AG09319 (cell line): ENCODE results near the gene GTF2IRD1.

ENCODE experiments used
- DNase-seq: peaks from one replicate; pipeline ENCODE4 v3.0.0-alpha.2; 2010; ENCODE audit warnings: low read depth; ENCODE audit errors: extremely low read depth
- TF ChIP-seq, protein P1 (sequence below): IDR thresholded peaks from 2 replicates; pipeline ENCODE4 v1.5.1; 2011; ENCODE audit warnings: low read depth, mild to moderate bottlenecking, inconsistent platforms, low read length, moderate library complexity

The GTF2IRD1 gene

DNA sequence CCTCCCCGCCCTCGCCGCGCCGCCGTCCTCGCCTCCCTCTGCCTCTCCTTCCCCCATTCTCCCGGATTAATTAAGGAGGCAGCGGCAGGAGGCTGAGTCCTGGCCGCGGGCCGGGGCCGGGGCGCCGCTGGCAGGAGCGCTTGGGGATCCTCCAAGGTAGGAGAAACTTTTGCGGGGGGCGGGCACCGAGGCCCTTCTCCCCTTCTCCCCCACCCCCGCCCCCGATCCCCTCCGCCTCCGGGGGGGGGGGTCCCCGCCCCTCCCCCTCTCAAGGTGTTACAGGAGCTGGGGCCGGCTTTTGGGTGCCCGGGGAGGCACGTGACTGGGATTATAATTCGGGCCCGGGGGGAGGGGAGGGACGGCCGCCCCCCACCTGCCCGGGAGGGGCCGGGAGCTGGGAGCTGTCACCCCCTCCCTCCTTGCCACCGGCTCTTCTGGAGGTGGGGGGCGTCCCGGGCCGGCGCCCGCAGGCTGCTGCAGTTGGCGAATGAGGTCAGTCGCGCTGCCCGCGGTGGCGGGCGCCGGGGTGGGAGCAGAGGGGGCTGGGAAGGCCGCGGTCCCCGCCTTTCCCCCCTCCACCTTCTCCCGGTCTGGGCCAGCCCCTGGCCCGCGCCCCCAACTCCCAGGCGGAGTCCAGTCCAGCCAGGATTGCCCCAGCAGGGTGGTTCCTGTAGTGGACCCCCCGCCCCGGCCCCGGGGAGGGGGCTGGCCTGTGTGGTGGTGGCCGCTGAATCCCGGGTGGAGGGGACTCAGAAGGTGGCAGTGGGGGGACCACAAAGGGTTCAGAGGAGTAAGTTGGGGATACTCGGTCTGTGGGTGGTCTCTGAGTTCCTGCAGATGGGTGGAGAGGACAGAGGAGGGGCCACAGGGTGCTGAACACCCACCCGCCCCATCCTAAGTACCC, 567 bp downstream of the GTF2IRD1 start:
- DNase-seq: no peak
- TF ChIP-seq, protein P1, sequence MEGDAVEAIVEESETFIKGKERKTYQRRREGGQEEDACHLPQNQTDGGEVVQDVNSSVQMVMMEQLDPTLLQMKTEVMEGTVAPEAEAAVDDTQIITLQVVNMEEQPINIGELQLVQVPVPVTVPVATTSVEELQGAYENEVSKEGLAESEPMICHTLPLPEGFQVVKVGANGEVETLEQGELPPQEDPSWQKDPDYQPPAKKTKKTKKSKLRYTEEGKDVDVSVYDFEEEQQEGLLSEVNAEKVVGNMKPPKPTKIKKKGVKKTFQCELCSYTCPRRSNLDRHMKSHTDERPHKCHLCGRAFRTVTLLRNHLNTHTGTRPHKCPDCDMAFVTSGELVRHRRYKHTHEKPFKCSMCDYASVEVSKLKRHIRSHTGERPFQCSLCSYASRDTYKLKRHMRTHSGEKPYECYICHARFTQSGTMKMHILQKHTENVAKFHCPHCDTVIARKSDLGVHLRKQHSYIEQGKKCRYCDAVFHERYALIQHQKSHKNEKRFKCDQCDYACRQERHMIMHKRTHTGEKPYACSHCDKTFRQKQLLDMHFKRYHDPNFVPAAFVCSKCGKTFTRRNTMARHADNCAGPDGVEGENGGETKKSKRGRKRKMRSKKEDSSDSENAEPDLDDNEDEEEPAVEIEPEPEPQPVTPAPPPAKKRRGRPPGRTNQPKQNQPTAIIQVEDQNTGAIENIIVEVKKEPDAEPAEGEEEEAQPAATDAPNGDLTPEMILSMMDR: no peak

DNA sequence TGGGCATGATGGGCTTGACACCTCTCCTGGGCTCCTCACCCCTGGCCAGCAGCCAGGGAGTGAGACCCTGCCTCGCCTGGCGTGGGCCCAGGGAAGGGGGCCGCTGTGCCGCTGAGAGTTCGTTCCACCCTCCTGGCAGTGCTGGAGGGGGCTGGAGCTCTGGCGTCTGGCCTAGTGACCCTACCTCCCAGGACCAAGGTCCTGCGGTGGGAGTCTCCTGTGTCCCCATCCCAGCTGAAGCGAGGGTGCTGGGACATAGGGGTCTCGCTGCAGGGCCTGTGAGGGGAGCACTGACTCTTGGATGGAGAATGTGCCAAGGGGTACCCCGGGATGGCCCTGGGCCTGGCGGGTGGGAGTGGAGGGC, 1.2 kb downstream of the GTF2IRD1 start:
- no peak for DNase-seq
- TF ChIP-seq, protein P1: no peak

DNA sequence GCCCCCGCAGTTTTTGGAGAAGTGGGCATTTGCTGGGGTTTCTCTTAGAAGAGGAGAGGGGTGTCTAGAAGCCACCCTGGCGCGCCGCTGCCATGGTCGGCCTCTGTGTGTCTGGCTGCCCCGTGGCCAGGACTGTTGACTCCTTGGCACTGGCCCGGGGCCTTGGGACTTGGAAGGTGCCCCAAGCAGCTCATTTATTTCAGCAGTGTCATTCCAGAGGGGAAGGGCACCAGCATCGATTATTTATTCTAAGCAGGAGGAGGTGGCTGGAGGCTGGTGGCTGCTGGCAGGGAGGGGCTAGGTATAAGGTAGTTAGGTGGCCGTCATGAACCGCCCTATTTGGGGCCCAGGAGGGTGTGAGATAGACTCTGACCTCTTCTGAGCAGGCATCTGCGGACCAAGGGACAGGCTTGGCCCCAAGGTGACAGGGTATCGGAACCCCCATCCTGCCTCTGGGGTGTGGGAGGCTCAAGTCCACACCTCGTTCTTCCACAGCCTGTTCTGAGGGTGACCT, 1.6 kb downstream of the GTF2IRD1 start:
- no peak for DNase-seq
- TF ChIP-seq, protein P1: no peak

DNA sequence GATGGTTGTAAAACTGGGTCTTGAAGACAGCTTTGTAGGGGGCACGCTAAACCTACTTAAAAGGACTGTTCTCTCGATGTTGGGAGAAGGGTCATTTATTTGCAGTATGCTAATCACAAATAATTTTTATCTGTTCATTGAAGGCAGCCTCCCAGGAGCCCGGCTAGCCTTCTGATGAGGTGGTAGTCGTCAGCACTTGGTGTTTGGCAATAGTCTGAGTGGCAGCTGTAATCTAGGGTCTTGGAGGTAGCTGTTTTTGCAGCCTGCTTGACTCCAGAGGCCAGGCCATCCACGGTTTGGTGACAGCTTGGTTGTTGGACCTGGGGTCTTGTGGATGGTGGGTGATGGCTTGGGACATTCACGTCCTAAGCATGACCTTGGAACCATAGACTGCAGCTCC, 2.2 kb downstream of the GTF2IRD1 start:
- TF ChIP-seq, protein P1: no peak
- no peak for DNase-seq

DNA sequence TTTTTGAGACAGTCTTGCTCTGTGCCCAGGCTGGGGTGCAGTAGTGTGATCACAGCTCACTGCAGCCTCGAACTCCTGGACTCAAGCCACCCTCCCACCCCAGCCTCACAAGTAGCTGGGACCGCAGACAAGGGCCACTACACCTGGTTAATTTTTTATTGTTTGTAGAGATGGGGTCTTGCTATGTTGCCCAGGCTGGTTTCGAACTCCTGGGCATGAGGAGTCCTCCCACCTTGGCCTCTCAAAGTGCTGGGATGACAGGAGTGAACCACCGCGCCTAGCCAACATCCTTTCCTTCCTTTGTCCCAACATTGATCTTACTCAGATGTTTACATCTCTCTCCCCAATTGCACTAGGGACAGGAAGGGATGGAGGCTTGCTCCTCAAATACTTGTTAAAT, 3.3 kb downstream of the GTF2IRD1 start:
- no peak for DNase-seq
- TF ChIP-seq, protein P1: no peak

DNA sequence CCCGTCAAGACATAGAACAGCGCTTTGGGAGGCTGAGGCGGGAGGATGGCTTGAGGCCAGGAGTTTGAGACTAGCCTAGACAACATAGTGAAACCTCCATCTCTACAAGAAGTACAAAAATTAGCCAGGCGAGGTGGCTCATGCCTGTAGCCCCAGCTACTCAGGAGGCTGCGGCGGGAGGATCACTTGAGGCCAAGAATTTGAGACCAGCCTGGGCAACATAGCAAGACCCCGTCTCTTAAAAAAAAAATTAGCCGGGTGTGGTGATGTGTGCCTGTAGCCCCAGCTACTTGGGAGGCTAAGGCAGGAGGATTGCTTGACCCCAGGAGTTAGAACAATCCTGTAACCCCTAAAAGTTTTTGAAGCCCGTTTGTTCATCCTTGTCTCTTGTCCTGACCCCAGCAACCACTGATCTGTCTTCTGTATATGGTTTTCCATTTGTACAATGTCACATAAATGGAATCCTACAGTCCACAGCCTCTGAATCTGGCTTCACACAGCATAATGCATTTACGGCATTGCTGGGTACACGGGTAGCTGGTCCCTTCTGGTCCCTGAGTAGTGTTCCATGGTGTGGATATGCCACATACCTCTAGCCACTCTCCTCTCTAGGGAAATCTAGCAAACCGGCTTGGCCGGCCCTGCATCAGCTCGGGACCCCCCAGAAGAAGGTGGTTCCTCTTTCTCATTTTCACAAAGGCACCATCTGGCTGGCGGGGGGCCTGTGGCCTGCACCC, 8.4 kb downstream of the GTF2IRD1 start:
- TF ChIP-seq, protein P1: no peak
- no peak for DNase-seq

DNA sequence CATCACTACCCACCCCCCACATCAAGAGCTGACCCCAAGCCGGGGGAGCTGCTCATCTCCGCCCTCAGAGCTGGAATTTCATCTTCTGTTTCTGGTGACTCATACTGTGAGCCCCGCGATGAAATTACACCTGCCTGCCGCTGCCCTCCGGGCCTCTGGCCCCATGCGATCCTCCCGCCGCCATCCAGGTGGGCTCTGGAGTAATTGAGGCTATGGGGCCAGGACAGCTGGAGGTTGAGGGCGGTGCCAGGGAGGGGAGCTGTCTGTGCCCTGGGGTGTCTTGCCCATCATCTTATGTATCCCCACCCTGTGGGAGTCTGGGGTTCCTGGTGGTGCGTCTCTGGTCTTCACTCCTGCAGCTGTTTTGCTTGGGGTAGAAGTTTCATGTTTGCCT, 9.0 kb downstream of the GTF2IRD1 start:
- TF ChIP-seq, protein P1: no peak
- no peak for DNase-seq
